ENCODE results near the gene ACE.

- no peak for TF ChIP-seq CTCF (conservative IDR thresholded peaks at IDR 0.05; ENCODE audit: low read depth, low read length)
- TF ChIP-seq EZH2 (IDR thresholded peaks at IDR 0.05; ENCODE audit: low read length, unreplicated experiment) = no peak
- no peak for TF ChIP-seq EZH2phosphoT487 (IDR thresholded peaks at IDR 0.05; ENCODE audit: borderline replicate concordance, low read length)
These were observed 4.6 kb downstream of the ACE start for GRCh38 chr17:63481488-63481870.

Measured in PC-3 (cell line).